ENCODE data around the gene GREM2. TPM values are rescaled to one million over a fixed set of nuclear protein-coding genes. Genes with fewer than 3 reads are reported as not detected.

Gene GREM2
- total RNA-seq, 1 experiment from 2014 or later, result not detected

DNA sequence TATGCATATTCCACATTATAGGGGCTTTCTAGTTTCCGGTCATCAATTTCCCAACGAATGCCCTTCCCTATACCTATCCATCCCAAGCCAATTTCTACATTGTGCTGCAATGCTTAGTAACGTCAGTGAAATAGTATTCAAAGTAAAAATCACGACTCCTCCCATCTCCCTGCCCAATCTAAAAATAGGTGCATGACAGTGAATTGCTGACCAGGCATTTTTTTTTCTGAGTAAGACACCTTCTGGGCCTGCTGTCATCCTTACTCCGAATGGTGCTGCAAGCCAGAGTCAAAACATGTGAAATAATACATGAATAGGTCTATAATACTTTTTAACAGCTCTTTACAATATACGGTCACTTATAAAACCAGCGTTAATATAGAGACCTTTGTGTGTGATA lies 120.2 kb downstream of the GREM2 start:
- no peaks in the 10 kb centered on the region for H3K27me3 ChIP-seq (ENCODE audit: insufficient read depth, low read length)
- H3K9me3 ChIP-seq (ENCODE audit: control insufficient read depth, low read depth, low read length), result no peaks in the 10 kb centered on the region
- no peak overlapping the region for H3K4me2 ChIP-seq (ENCODE audit: insufficient read depth, insufficient read length, low read length)
- H2BK12ac ChIP-seq (ENCODE audit: insufficient read length, low read depth, low read length), result no peak overlapping the region
- H3K36me3 Mint-ChIP-seq (ENCODE audit: insufficient read depth in 1 of 3, low read depth in 3 of 3), result no peaks in the 10 kb centered on the region
- peaks cover 5% of the 10 kb centered on the region for H3K23me2 ChIP-seq (ENCODE audit: insufficient read length, low read depth, low read length, poor library complexity, severe bottlenecking)
- no peak overlapping the region for H4K91ac ChIP-seq (ENCODE audit: insufficient read length, low read depth, low read length)
- no peak overlapping the region for H2BK15ac ChIP-seq (ENCODE audit: low read depth, low read length)
- no peak overlapping the region for H2BK5ac ChIP-seq (ENCODE audit: insufficient read length, low read length)
- H3K4ac ChIP-seq (ENCODE audit: low read depth, low read length), result no peak overlapping the region
- no peak overlapping the region for H3K4me3 Mint-ChIP-seq
- H3K18ac ChIP-seq (ENCODE audit: insufficient read length, low read depth, low read length), result no peak overlapping the region
- peaks cover 6 to 12% of the 10 kb centered on the region in 2 experiments for H3K4me1 Mint-ChIP-seq
- no peak overlapping the region for H3K14ac ChIP-seq (ENCODE audit: insufficient read depth, low read length)
- H3K23ac ChIP-seq (ENCODE audit: insufficient read length, low read depth, low read length), result no peak overlapping the region
- no peaks in the 10 kb centered on the region for H3K79me2 ChIP-seq (ENCODE audit: insufficient read depth, low read length)
- no peak overlapping the region for H3K56ac ChIP-seq (ENCODE audit: insufficient read length, low read depth, low read length)
- H3T11ph ChIP-seq (ENCODE audit: low read length), result no peak overlapping the region
- no peak overlapping the region for H2AFZ ChIP-seq (ENCODE audit: low read length)
- H3K27me3 Mint-ChIP-seq (ENCODE audit: low read depth), result peaks cover 37% of the 10 kb centered on the region
- TF ChIP-seq, protein P1, sequence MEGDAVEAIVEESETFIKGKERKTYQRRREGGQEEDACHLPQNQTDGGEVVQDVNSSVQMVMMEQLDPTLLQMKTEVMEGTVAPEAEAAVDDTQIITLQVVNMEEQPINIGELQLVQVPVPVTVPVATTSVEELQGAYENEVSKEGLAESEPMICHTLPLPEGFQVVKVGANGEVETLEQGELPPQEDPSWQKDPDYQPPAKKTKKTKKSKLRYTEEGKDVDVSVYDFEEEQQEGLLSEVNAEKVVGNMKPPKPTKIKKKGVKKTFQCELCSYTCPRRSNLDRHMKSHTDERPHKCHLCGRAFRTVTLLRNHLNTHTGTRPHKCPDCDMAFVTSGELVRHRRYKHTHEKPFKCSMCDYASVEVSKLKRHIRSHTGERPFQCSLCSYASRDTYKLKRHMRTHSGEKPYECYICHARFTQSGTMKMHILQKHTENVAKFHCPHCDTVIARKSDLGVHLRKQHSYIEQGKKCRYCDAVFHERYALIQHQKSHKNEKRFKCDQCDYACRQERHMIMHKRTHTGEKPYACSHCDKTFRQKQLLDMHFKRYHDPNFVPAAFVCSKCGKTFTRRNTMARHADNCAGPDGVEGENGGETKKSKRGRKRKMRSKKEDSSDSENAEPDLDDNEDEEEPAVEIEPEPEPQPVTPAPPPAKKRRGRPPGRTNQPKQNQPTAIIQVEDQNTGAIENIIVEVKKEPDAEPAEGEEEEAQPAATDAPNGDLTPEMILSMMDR (conservative IDR thresholded peaks at IDR 0.05), result no peak
- H3K9ac ChIP-seq (ENCODE audit: extremely low read depth, insufficient read length, low read length), result no peak overlapping the region
- no peak for DNase-seq
- H3K4me1 ChIP-seq (ENCODE audit: insufficient read depth, low read length), result peaks cover 4% of the 10 kb centered on the region; the same call in 1 of the 2 replicates
- no peaks in the 10 kb centered on the region for H3K9me3 Mint-ChIP-seq
- H2BK120ac ChIP-seq (ENCODE audit: low read depth, low read length, poor library complexity, severe bottlenecking), result no peak overlapping the region
- no peaks in the 10 kb centered on the region for H4K20me1 ChIP-seq (ENCODE audit: control insufficient read depth, insufficient read depth, insufficient read length)
- H2BK20ac ChIP-seq (ENCODE audit: low read depth, low read length, poor library complexity, severe bottlenecking), result no peak overlapping the region
- H3K27ac ChIP-seq (ENCODE audit: insufficient read length, low read depth, low read length), result no peak overlapping the region
- no peak overlapping the region for H4K5ac ChIP-seq (ENCODE audit: insufficient read length, low read depth, low read length)
- no peak overlapping the region; a peak in 1 of 7 replicates for H3K27ac Mint-ChIP-seq
- no CpG with 5 or more reads among the region's 7 CpGs for WGBS (ENCODE audit: extremely low coverage, insufficient read length, low lambda C conversion rate)
- H4K8ac ChIP-seq (replicated peaks; ENCODE audit: insufficient read length, low read depth, low read length), result no peak overlapping the region
- H3K79me1 ChIP-seq (ENCODE audit: insufficient read depth, low read depth, low read length, poor library complexity, severe bottlenecking), result no peaks in the 10 kb centered on the region
- H2AK5ac ChIP-seq (ENCODE audit: insufficient read length, low read length), result no peak overlapping the region
